HEK293 (cell line): ENCODE data around the gene CCT3.
A peak's percentile ranks its signal among the peaks of the same experiment; 100 is the strongest.

Experiments used
- CTCF ChIA-PET: fragments of 350-600 bp; formaldehyde crosslinking; extraction: SDS; loops from one replicate; lab custom pipeline; 2021; ENCODE audit warnings: antibody characterized with exemption; lab: Yijun Ruan, JAX
- POLR2A ChIA-PET: fragments of 300-600 bp; formaldehyde crosslinking; extraction: SDS; loops from one replicate; lab custom pipeline; 2020; ENCODE audit warnings: antibody characterized with exemption, inconsistent platforms; lab: Yijun Ruan, JAX
- H3K27ac ChIP-seq: fragments of 200-500 bp; sonication (Bioruptor generic); 2 replicates; pipeline ENCODE4 v1.5.1; 2014; ENCODE audit warnings: low read depth, low read length, control low read depth, inconsistent platforms; ENCODE audit errors: extremely low read depth
- H3K36me3 ChIP-seq, 2 experiments: fragments of 200-500 bp in 1 of 2; sonication (Bioruptor generic) in 1 of 2; 1 replicate in 1 of 2; 2 replicates in 1 of 2; pipeline ENCODE4 v1.5.1; 2014 to 2017; ENCODE audit warnings: inconsistent platforms in 2 of 2, low read length in 2 of 2; ENCODE audit not compliant: control insufficient read depth in 2 of 2, insufficient read depth in 1 of 2
- H3K4me1 ChIP-seq: fragments of 200-500 bp; sonication (Bioruptor generic); 2 replicates; pipeline ENCODE4 v1.5.1; 2014; ENCODE audit warnings: mild to moderate bottlenecking, low read length, inconsistent platforms; ENCODE audit not compliant: control insufficient read depth, insufficient read depth
- H3K4me3 ChIP-seq: 2 replicates; pipeline ENCODE4 v1.5.1; 2011; ENCODE audit warnings: low read depth, mild to moderate bottlenecking, control low read depth, low read length, moderate library complexity
- H3K9me3 ChIP-seq: fragments of 200-500 bp; sonication (Bioruptor generic); 2 replicates; pipeline ENCODE4 v1.5.1; 2014; ENCODE audit warnings: low read depth, low read length, inconsistent platforms; ENCODE audit not compliant: control insufficient read depth, insufficient read depth
- BCL6B ChIP-seq: fragments of 450-650 bp; formaldehyde crosslinking; IDR thresholded peaks from 2 replicates; pipeline ENCODE4 v1.5.1; 2017; ENCODE audit warnings: missing biosample characterization, missing genetic modification characterization
- CTCF ChIP-seq: fragments of 450-650 bp; formaldehyde crosslinking; IDR thresholded peaks from 2 replicates; pipeline ENCODE4 v1.5.1; 2016; ENCODE audit warnings: missing biosample characterization, missing genetic modification characterization
- EGR2 ChIP-seq: fragments of 450-650 bp; formaldehyde crosslinking; IDR thresholded peaks from 2 replicates; pipeline ENCODE4 v1.5.1; 2016; ENCODE audit warnings: low read depth, missing biosample characterization, missing genetic modification characterization
- IKZF3 ChIP-seq: fragments of 450-650 bp; IDR thresholded peaks from 2 replicates; pipeline ENCODE4 v1.5.0; 2018; ENCODE audit warnings: missing biosample characterization, mild to moderate bottlenecking, missing genetic modification characterization, moderate library complexity
- OVOL3 ChIP-seq: fragments of 450-650 bp; formaldehyde crosslinking; IDR thresholded peaks from 2 replicates; pipeline ENCODE4 v1.5.1; 2016; ENCODE audit warnings: missing biosample characterization, missing genetic modification characterization
- PBX3 ChIP-seq: sonication (generic); formaldehyde crosslinking; IDR thresholded peaks from 2 replicates; pipeline ENCODE4 v1.8.1; 2022; ENCODE audit warnings: mild to moderate bottlenecking, moderate library complexity, missing genetic modification reagents
- PRDM10 ChIP-seq: fragments of 450-650 bp; formaldehyde crosslinking; IDR thresholded peaks from 2 replicates; pipeline ENCODE4 v1.5.1; 2016; ENCODE audit warnings: missing biosample characterization, missing genetic modification characterization
- RBAK ChIP-seq: fragments of 450-650 bp; formaldehyde crosslinking; IDR thresholded peaks from 2 replicates; pipeline ENCODE4 v1.5.1; 2016; ENCODE audit warnings: missing biosample characterization, missing genetic modification characterization
- SP3 ChIP-seq: fragments of 450-650 bp; formaldehyde crosslinking; IDR thresholded peaks from 2 replicates; pipeline ENCODE4 v1.5.1; 2016; ENCODE audit warnings: missing biosample characterization, missing genetic modification characterization
- ZBTB20 ChIP-seq: fragments of 450-650 bp; formaldehyde crosslinking; IDR thresholded peaks from 2 replicates; pipeline ENCODE4 v1.5.1; 2016; ENCODE audit warnings: missing biosample characterization, missing genetic modification characterization
- ZBTB21 ChIP-seq: fragments of 450-650 bp; formaldehyde crosslinking; IDR thresholded peaks from 2 replicates; pipeline ENCODE4 v1.5.1; 2017; ENCODE audit warnings: missing biosample characterization, missing genetic modification characterization
- ZBTB48 ChIP-seq: fragments of 450-650 bp; formaldehyde crosslinking; IDR thresholded peaks from 2 replicates; pipeline ENCODE4 v1.5.1; 2016; ENCODE audit warnings: missing biosample characterization, missing genetic modification characterization
- ZFHX2 ChIP-seq: fragments of 450-650 bp; formaldehyde crosslinking; conservative IDR thresholded peaks from 2 replicates; pipeline ENCODE4 v1.5.1; 2016; ENCODE audit warnings: missing biosample characterization, missing genetic modification characterization
- ZNF19 ChIP-seq: fragments of 450-650 bp; formaldehyde crosslinking; IDR thresholded peaks from 2 replicates; pipeline ENCODE4; 2016; ENCODE audit warnings: missing biosample characterization, missing genetic modification characterization, low read depth
- ZNF324 ChIP-seq: fragments of 450-650 bp; formaldehyde crosslinking; IDR thresholded peaks from 2 replicates; pipeline ENCODE4 v1.5.1; 2016; ENCODE audit warnings: missing biosample characterization, missing genetic modification characterization
- ZNF335 ChIP-seq: fragments of 450-650 bp; formaldehyde crosslinking; conservative IDR thresholded peaks from 2 replicates; pipeline ENCODE4 v1.5.1; 2016; ENCODE audit warnings: missing biosample characterization, missing genetic modification characterization
- ZNF658 ChIP-seq: fragments of 450-650 bp; formaldehyde crosslinking; IDR thresholded peaks from 2 replicates; pipeline ENCODE4; 2016; ENCODE audit warnings: missing biosample characterization, missing genetic modification characterization
- ZNF660 ChIP-seq: fragments of 450-650 bp; IDR thresholded peaks from 2 replicates; pipeline ENCODE4 v1.5.1; 2018; ENCODE audit warnings: missing biosample characterization, mild to moderate bottlenecking, missing genetic modification characterization
- ZNF664 ChIP-seq: fragments of 450-650 bp; formaldehyde crosslinking; IDR thresholded peaks from 2 replicates; pipeline ENCODE4 v1.5.1; 2016; ENCODE audit warnings: missing biosample characterization, missing genetic modification characterization
- ZNF777 ChIP-seq: fragments of 450-650 bp; formaldehyde crosslinking; IDR thresholded peaks from 2 replicates; pipeline ENCODE4 v1.5.1; 2017; ENCODE audit warnings: missing biosample characterization, missing genetic modification characterization, borderline replicate concordance
- ZXDB ChIP-seq: fragments of 450-650 bp; formaldehyde crosslinking; IDR thresholded peaks from 2 replicates; pipeline ENCODE4 v1.5.1; 2016; ENCODE audit warnings: missing biosample characterization, missing genetic modification characterization

CCT3 gene

GRCh38 chr1:156383023-156383422 is 44.9 kb upstream of the CCT3 start (continued):
- TF ChIP-seq CTCF (tag by site-specific recombination), result peak; percentile 83
- no peak for TF ChIP-seq SP3 (tag by site-specific recombination)
- TF ChIP-seq OVOL3, result no peak

- no peaks in the 10 kb centered on the region for H3K36me3 ChIP-seq
- TF ChIP-seq ZNF658 (no peak), ZNF335 (tag by site-specific recombination) (0 out of 2 replicates have a peak, but pooled peaks have one; percentile 50), ZNF324 (tag by site-specific recombination) (no peak), PBX3 (CRISPR knock-in tag) (no peak), ZBTB21 (tag by site-specific recombination) (no peak), RBAK (tag by site-specific recombination) (no peak)
- no peaks in the 10 kb centered on the region for H3K9me3 ChIP-seq
- POLR2A ChIA-PET, result no interaction called here
- no peaks in the 10 kb centered on the region for H3K4me1 ChIP-seq
- CTCF ChIA-PET, result interaction anchor here (0.5 to 17.5 kb wide), 11 partner anchors 12 to 382 kb away, joined by 3 to 439 read pairs (median 5); no protein-coding TSS in a partner anchor
- H3K4me3 ChIP-seq, result no peak overlapping the region
- no peak overlapping the region for H3K27ac ChIP-seq
These were observed 44.5 kb upstream of the CCT3 start for GRCh38 chr1:156382561-156382960.

- Histone ChIP-seq H3K36me3 (no peaks in the 10 kb centered on the region), H3K27ac (no peak overlapping the region), H3K4me1 (no peaks in the 10 kb centered on the region), H3K9me3 (no peaks in the 10 kb centered on the region), H3K4me3 (no peak overlapping the region)
- ChIA-PET CTCF (interaction anchor here (0.7 to 17.5 kb wide), 6 partner anchors 20 to 200 kb away, joined by 3 to 439 read pairs (median 3); no protein-coding TSS in a partner anchor), POLR2A (no interaction called here)
- TF ChIP-seq ZBTB20 (tag by site-specific recombination), result peak; percentile 96
- no peak for TF ChIP-seq ZNF19 (tag by site-specific recombination)
- TF ChIP-seq ZFHX2 (tag by site-specific recombination), result peak; percentile 59
- TF ChIP-seq EGR2 (tag by site-specific recombination), result peak; percentile 57; the same call in 1 of the 2 replicates
- 0 out of 2 replicates have a peak, but pooled peaks have one; percentile 18 for TF ChIP-seq ZNF660 (tag by site-specific recombination)
- TF ChIP-seq PRDM10, result peak; percentile 72
- peak; percentile 65; the same call in 1 of the 2 replicates for TF ChIP-seq IKZF3 (tag by site-specific recombination)
- TF ChIP-seq ZNF664, result no peak
- no peak for TF ChIP-seq ZNF777 (tag by site-specific recombination)
- no peak for TF ChIP-seq BCL6B (tag by site-specific recombination)
- peak; percentile 55 for TF ChIP-seq ZNF335 (tag by site-specific recombination)
- TF ChIP-seq ZXDB, result no peak
- peak; percentile 51; the same call in 1 of the 2 replicates for TF ChIP-seq ZBTB48 (tag by site-specific recombination)
These were observed 41.5 kb upstream of the CCT3 start for GRCh38 chr1:156379420-156380165.
